Tibial artery (tissue), 4 donors: ENCODE data around the gene DNAAF8.
A peak's percentile ranks its signal among the peaks of the same experiment; 100 is the strongest.

Source experiments
- DNase-seq, 2 donors: peaks; one replicate each; pipeline ENCODE4 v3.0.0-alpha.2; 2019
- H3K27ac ChIP-seq, 2 donors: fragments of 200-600 bp; sonication (generic) in 1 of 2; 1 replicate in 1 of 2; 2 replicates in 1 of 2; pipeline ENCODE4 v1.5.1; 2018 to 2019; ENCODE audit warnings: mild to moderate bottlenecking in 1 of 2
- H3K27me3 ChIP-seq, 2 donors: fragments of 200-600 bp; sonication (generic) in 1 of 2; one replicate each; pipeline versions ENCODE4 v1.5.1 to v1.6.0; 2016 to 2019
- H3K36me3 ChIP-seq, 3 donors: fragments of 200-600 bp; sonication (generic) in 2 of 3; one replicate each; pipeline ENCODE4 v1.5.1; 2016 to 2019; ENCODE audit warnings: mild to moderate bottlenecking in 2 of 3
- H3K4me1 ChIP-seq, 4 donors: fragments of 200-600 bp; sonication (generic) in 2 of 4; 1 replicate in 3 of 4; 2 replicates in 1 of 4; pipeline ENCODE4 v1.5.1; 2016 to 2019
- H3K4me3 ChIP-seq, 2 donors: fragments of 200-600 bp; sonication (generic) in 1 of 2; 1 replicate in 1 of 2; 2 replicates in 1 of 2; pipeline ENCODE4 v1.5.1; 2018 to 2019; ENCODE audit warnings: mild to moderate bottlenecking in 2 of 2
- H3K9me3 ChIP-seq, 3 donors: fragments of 200-600 bp; sonication (generic) in 1 of 3; one replicate each; pipeline ENCODE4 v1.5.1; 2016 to 2019
- CTCF ChIP-seq, 2 experiments: fragments of 200-600 bp in 1 of 2; fragments of 450-650 bp in 1 of 2; IDR thresholded peaks; one replicate each; pipeline ENCODE4 v1.5.1; 2017 to 2019; ENCODE audit warnings: antibody characterized with exemption in 2 of 2, mild to moderate bottlenecking in 1 of 2, moderate library complexity in 1 of 2
- intact Hi-C: fragments of 100-400 bp; cut with DNase I; formaldehyde crosslinking; loops from one replicate; pipeline ENCODE4 v1.15.0; 2023; ENCODE audit warnings: low total_unique reads

DNAAF8 gene

GRCh38 chr16:4693956-4694641 lies 40.2 kb upstream of the DNAAF8 start:
- intact Hi-C loops = no loop called here
- DNase-seq = peak in 1 of 2 donors; percentile 78

GRCh38 chr16:4694642-4695451 lies 39.5 kb upstream of the DNAAF8 start:
- no peaks in the 10 kb centered on the region for H3K9me3 ChIP-seq
- H3K27me3 ChIP-seq = no peaks in the 10 kb centered on the region
- peaks cover 14 to 61% (median 48%) of the 10 kb centered on the region in 3 donors for H3K36me3 ChIP-seq
- intact Hi-C loops = no loop called here
- peak; percentile 54 to 75 for DNase-seq
- H3K27ac ChIP-seq = peak overlapping the region; percentile 86 to 94
- H3K4me1 ChIP-seq = peaks cover 0 to 41% (median 16%) of the 10 kb centered on the region in 4 donors
- peak overlapping the region; percentile 80 to 99 for H3K4me3 ChIP-seq
- TF ChIP-seq CTCF (IDR thresholded peaks at IDR 0.05) = no peak

More at GRCh38 chr16:4693956-4694641, 40.2 kb upstream of the DNAAF8 start:
- H3K4me3 ChIP-seq = peak overlapping the region; percentile 80 to 99
- H3K9me3 ChIP-seq = no peaks in the 10 kb centered on the region
- TF ChIP-seq CTCF (IDR thresholded peaks at IDR 0.05) = no peak
- H3K27me3 ChIP-seq = no peaks in the 10 kb centered on the region
- H3K36me3 ChIP-seq = peaks cover 7 to 61% (median 44%) of the 10 kb centered on the region in 3 donors
- H3K4me1 ChIP-seq = peaks cover 0 to 41% (median 16%) of the 10 kb centered on the region in 4 donors
- peak overlapping the region; percentile 86 to 94 for H3K27ac ChIP-seq

- Histone ChIP-seq H3K36me3 (peaks cover 20 to 61% (median 56%) of the 10 kb centered on the region in 3 donors), H3K27ac (peak overlapping the region in 1 of 2 donors; percentile 94), H3K27me3 (no peaks in the 10 kb centered on the region), H3K9me3 (no peaks in the 10 kb centered on the region), H3K4me1 (peaks cover 0 to 41% (median 16%) of the 10 kb centered on the region in 4 donors), H3K4me3 (no peak overlapping the region)
- TF ChIP-seq CTCF (IDR thresholded peaks at IDR 0.05) = no peak
- DNase-seq = peak in 1 of 2 donors; percentile 54
- intact Hi-C loops = no loop called here
Observed at GRCh38 chr16:4695473-4696171, 38.7 kb upstream of the DNAAF8 start.

- intact Hi-C loops = no loop called here
- no peak overlapping the region for H3K4me3 ChIP-seq
- peaks cover 0 to 41% (median 16%) of the 10 kb centered on the region in 4 donors for H3K4me1 ChIP-seq
- H3K27me3 ChIP-seq = no peaks in the 10 kb centered on the region
- no peaks in the 10 kb centered on the region for H3K9me3 ChIP-seq
- TF ChIP-seq CTCF (IDR thresholded peaks at IDR 0.05) = no peak
- no peak overlapping the region for H3K27ac ChIP-seq
- peak in 1 of 2 donors; percentile 59 for DNase-seq
- peaks cover 27 to 65% (median 63%) of the 10 kb centered on the region in 3 donors for H3K36me3 ChIP-seq
Observed at GRCh38 chr16:4696172-4696904, 38.0 kb upstream of the DNAAF8 start.
